ENCODE measurements around the gene DAZAP1. TPM values are rescaled to one million over a fixed set of nuclear protein-coding genes. Genes with fewer than 3 reads are reported as not detected.

Gene DAZAP1
- total RNA-seq, 1 experiment from 2014 or later: 177 TPM

DNA sequence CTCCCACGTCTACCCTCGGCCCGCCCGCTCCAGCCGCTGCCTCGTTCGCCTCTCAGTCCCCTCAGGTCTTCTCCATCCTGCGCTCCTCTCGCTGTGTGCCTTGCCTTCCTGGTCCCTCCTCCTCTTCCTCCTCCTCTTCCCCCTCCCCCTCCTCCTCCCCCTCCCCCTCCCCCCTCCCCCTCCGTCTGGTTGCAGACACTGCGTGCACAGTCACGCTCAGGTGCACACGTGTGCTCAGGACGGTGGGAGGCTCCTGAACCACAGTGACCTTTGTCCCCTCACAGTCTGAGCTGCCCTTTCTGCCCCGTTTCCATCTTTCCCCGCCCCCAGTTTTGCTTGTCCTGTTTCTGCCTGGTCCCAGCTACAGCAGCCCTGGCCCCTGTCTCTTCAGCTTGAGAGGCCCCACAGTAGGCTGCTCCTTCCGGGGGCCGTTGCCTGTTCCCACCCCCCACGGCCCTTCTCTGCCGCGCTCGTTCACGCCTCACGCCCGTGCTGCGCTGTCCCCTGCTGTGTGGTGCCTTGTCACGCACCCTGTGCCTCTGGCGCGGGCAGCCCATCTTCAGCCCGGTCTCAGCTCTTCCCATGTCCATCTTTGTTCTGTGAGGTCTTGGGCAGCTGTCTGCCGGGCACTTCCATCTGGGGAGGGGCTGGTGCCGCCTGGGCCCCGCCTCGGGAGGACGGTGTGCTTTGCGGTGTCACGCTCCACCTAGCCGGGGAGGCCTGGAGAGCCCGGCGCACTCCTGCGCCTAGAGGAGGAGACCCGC is 17.0 kb downstream of the DAZAP1 start:
- Histone ChIP-seq H3K9ac (ENCODE audit: low read length) (no peak overlapping the region), H3K9me3 (ENCODE audit: low read length) (no peaks in the 10 kb centered on the region), H3K36me3 (ENCODE audit: low read depth, low read length) (peaks cover 25% of the 10 kb centered on the region; the same call in 1 of the 2 replicates), H3K4me1 (ENCODE audit: insufficient read depth, low read length) (no peaks in the 10 kb centered on the region), H3K27me3 (ENCODE audit: low read length) (no peaks in the 10 kb centered on the region), H3K27ac (ENCODE audit: low read length) (no peak overlapping the region), H3K4me3 (ENCODE audit: low read length) (no peak overlapping the region), H3F3A (ENCODE audit: low read length, unreplicated experiment) (no peaks in the 10 kb centered on the region), H3K9me2 (replicated peaks; ENCODE audit: low read length) (no peaks in the 10 kb centered on the region), H3K4me2 (ENCODE audit: low read length) (no peak overlapping the region), H3K79me2 (ENCODE audit: low read length) (peaks cover 14% of the 10 kb centered on the region), H4K20me1 (ENCODE audit: low read length) (no peaks in the 10 kb centered on the region), H2AFZ (ENCODE audit: low read length) (no peak overlapping the region)
- ChIA-PET POLR2A (ENCODE audit: unreplicated experiment) (no interaction called here), CTCF (no interaction called here)
- ATAC-seq: no peak
- BruUV-seq (replicated peaks): no TSS peak
- DNase-seq: no peak
- no peak for TF ChIP-seq EZH2 (IDR thresholded peaks at IDR 0.05; ENCODE audit: low read length, unreplicated experiment)
- TF ChIP-seq EZH2phosphoT487 (IDR thresholded peaks at IDR 0.05; ENCODE audit: borderline replicate concordance, low read length): no peak
- TF ChIP-seq CTCF (conservative IDR thresholded peaks at IDR 0.05; ENCODE audit: low read depth, low read length): no peak
- intact Hi-C loops (cut with micrococcal nuclease): no loop called here

DNA sequence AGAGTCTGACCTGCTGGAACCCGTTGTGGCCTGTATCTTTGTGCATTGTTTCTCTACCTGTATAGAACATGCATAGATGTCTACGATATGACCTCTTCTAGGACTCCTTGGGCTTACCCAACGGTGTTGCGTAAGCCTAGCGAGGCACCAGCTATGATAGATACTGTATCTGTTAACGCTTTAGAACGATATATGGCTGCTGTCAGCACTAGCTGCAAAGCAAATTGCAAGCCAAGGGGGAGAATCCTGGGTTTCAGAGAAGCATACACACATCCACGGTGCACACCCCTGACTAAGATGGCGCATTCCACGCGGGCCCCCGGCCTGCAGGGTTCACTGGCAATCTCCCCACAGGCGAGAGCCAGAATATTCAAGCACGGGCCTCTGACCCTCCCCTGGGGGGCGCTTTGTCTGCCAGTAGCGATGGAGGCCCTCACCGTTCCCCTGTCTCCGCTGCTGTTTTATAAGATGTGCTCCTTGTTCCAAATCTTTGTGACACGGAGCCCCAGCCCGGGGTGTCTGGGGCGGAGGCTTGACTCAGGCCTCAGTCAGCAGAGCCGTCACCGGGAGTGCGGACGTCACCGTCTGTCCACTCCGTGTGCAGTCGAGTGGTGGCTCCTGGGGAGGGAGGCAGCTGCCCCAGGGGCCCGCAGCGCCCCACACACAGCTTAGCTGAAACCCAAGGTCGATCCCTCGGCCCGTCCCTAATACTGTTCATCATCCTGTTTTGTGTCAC is 17.9 kb downstream of the DAZAP1 start:
- intact Hi-C loops (cut with micrococcal nuclease): no loop called here
- H3K9me2 ChIP-seq (replicated peaks; ENCODE audit: low read length): no peaks in the 10 kb centered on the region
- peaks cover 21% of the 10 kb centered on the region; the same call in 1 of the 2 replicates for H3K36me3 ChIP-seq (ENCODE audit: low read depth, low read length)
- no peaks in the 10 kb centered on the region for H3F3A ChIP-seq (ENCODE audit: low read length, unreplicated experiment)
- H2AFZ ChIP-seq (ENCODE audit: low read length): no peak overlapping the region
- H3K27ac ChIP-seq (ENCODE audit: low read length): no peak overlapping the region
- H3K79me2 ChIP-seq (ENCODE audit: low read length): peaks cover 12% of the 10 kb centered on the region; the same call in 1 of the 2 replicates
- ChIA-PET CTCF (no interaction called here), POLR2A (ENCODE audit: unreplicated experiment) (no interaction called here)
- no peak overlapping the region for H3K4me3 ChIP-seq (ENCODE audit: low read length)
- TF ChIP-seq CTCF (conservative IDR thresholded peaks at IDR 0.05; ENCODE audit: low read depth, low read length) (no peak), EZH2 (IDR thresholded peaks at IDR 0.05; ENCODE audit: low read length, unreplicated experiment) (no peak), EZH2phosphoT487 (IDR thresholded peaks at IDR 0.05; ENCODE audit: borderline replicate concordance, low read length) (no peak)
- no peaks in the 10 kb centered on the region for H3K27me3 ChIP-seq (ENCODE audit: low read length)
- DNase-seq (no peak), ATAC-seq (no peak)
- H3K9ac ChIP-seq (ENCODE audit: low read length): no peak overlapping the region
- no peaks in the 10 kb centered on the region for H4K20me1 ChIP-seq (ENCODE audit: low read length)
- H3K9me3 ChIP-seq (ENCODE audit: low read length): no peaks in the 10 kb centered on the region
- H3K4me1 ChIP-seq (ENCODE audit: insufficient read depth, low read length): no peaks in the 10 kb centered on the region
- H3K4me2 ChIP-seq (ENCODE audit: low read length): no peak overlapping the region
- BruUV-seq (replicated peaks): no TSS peak

DNA sequence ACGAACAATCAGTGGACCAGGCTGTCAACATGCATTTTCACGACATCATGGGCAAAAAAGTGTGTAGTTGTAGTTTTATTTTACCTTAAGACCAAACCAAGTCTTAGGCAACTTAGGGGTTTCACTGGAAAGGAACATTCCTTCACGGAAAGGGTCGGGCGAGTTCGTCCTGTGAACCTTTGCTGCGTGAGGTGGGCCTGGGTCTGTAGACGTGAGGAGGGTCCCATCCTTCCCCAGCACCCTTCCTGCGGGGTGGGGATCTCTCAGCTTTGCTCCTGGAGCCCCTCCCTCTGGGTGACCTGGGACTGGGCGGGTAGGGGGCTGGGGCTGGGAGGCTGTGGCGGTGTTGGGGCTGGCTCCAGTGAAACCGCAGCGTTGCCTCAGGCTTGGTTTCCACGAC is 18.5 kb downstream of the DAZAP1 start:
- Histone ChIP-seq H3K79me2 (ENCODE audit: low read length) (peaks cover 8% of the 10 kb centered on the region; the same call in 1 of the 2 replicates), H3K9me2 (replicated peaks; ENCODE audit: low read length) (no peaks in the 10 kb centered on the region), H2AFZ (ENCODE audit: low read length) (no peak overlapping the region), H3F3A (ENCODE audit: low read length, unreplicated experiment) (no peaks in the 10 kb centered on the region), H3K36me3 (ENCODE audit: low read depth, low read length) (peaks cover 15% of the 10 kb centered on the region; the same call in 1 of the 2 replicates), H3K9me3 (ENCODE audit: low read length) (no peaks in the 10 kb centered on the region), H3K27ac (ENCODE audit: low read length) (no peak overlapping the region), H3K27me3 (ENCODE audit: low read length) (no peaks in the 10 kb centered on the region), H3K4me3 (ENCODE audit: low read length) (no peak overlapping the region), H4K20me1 (ENCODE audit: low read length) (no peaks in the 10 kb centered on the region), H3K9ac (ENCODE audit: low read length) (no peak overlapping the region), H3K4me1 (ENCODE audit: insufficient read depth, low read length) (no peaks in the 10 kb centered on the region), H3K4me2 (ENCODE audit: low read length) (no peak overlapping the region)
- CTCF ChIA-PET: no interaction called here
- DNase-seq (no peak), ATAC-seq (no peak)
- intact Hi-C loops (cut with micrococcal nuclease): no loop called here
- no TSS peak for BruUV-seq (replicated peaks)
- POLR2A ChIA-PET (ENCODE audit: unreplicated experiment): no interaction called here
- TF ChIP-seq EZH2phosphoT487 (IDR thresholded peaks at IDR 0.05; ENCODE audit: borderline replicate concordance, low read length) (no peak), EZH2 (IDR thresholded peaks at IDR 0.05; ENCODE audit: low read length, unreplicated experiment) (no peak), CTCF (conservative IDR thresholded peaks at IDR 0.05; ENCODE audit: low read depth, low read length) (no peak)
